G401.6 (cell line): ENCODE measurements around the gene LRP3.

ENCODE experiments used
- FAIRE-seq: peaks from 2 replicates; lab custom pipeline; 2012; peaks lifted over from hg19 to GRCh38; lab: Jason Lieb, UNC

Gene LRP3

GRCh38 chr19:33238481-33239149 lies 44.5 kb downstream of the LRP3 start:
- no peak for FAIRE-seq

GRCh38 chr19:33239223-33239975 lies 45.3 kb downstream of the LRP3 start:
- FAIRE-seq: no peak

- FAIRE-seq: no peak
These were observed 46.1 kb downstream of the LRP3 start for GRCh38 chr19:33240181-33240771.

- no peak for FAIRE-seq
These were observed 47.0 kb downstream of the LRP3 start for GRCh38 chr19:33241091-33241529.

- FAIRE-seq: no peak
These were observed 47.5 kb downstream of the LRP3 start for GRCh38 chr19:33241530-33242101.

- no peak for FAIRE-seq
These were observed 48.0 kb downstream of the LRP3 start for GRCh38 chr19:33242131-33242530.

- FAIRE-seq: no peak
These were observed 48.8 kb downstream of the LRP3 start for GRCh38 chr19:33242911-33243310.

- FAIRE-seq: no peak
These were observed 52.0 kb downstream of the LRP3 start for GRCh38 chr19:33245948-33246708.

- no peak for FAIRE-seq
These were observed 52.7 kb downstream of the LRP3 start for GRCh38 chr19:33246709-33247440.

- FAIRE-seq: no peak
These were observed 53.3 kb downstream of the LRP3 start for GRCh38 chr19:33247441-33247819.

GRCh38 chr19:33248104-33248503 lies 54.0 kb downstream of the LRP3 start:
- FAIRE-seq: no peak

GRCh38 chr19:33248553-33248953 lies 54.4 kb downstream of the LRP3 start:
- FAIRE-seq: no peak

GRCh38 chr19:33248954-33249613 lies 55.0 kb downstream of the LRP3 start:
- no peak for FAIRE-seq

GRCh38 chr19:33249740-33250366 lies 55.7 kb downstream of the LRP3 start:
- no peak for FAIRE-seq

- FAIRE-seq: no peak
These were observed 56.4 kb downstream of the LRP3 start for GRCh38 chr19:33250500-33250899.

- no peak for FAIRE-seq
These were observed 56.9 kb downstream of the LRP3 start for GRCh38 chr19:33251076-33251475.

GRCh38 chr19:33251526-33252090 lies 57.5 kb downstream of the LRP3 start:
- FAIRE-seq: no peak

GRCh38 chr19:33252418-33252962 lies 58.4 kb downstream of the LRP3 start:
- FAIRE-seq: no peak

- no peak for FAIRE-seq
These were observed 58.8 kb downstream of the LRP3 start for GRCh38 chr19:33252971-33253370.

- no peak for FAIRE-seq
These were observed 60.2 kb downstream of the LRP3 start for GRCh38 chr19:33254245-33254824.
